G401 (cell line): Measurements from ENCODE around the gene HERC2. TPM values are rescaled to one million over a fixed set of nuclear protein-coding genes. Genes with fewer than 3 reads are reported as not detected.

Source experiments
- DNase-seq: peaks from one replicate; pipeline ENCODE4 v3.0.0-alpha.2; 2015; ENCODE audit warnings: low spot score
- in situ Hi-C: cut with HindIII; loops from 2 replicates; pipeline ENCODE4 v1.10.0; 2016; ENCODE audit warnings: low sequenced_read_pairs, mixed read lengths
- total RNA-seq: library from RNA; depleted of rRNA; stranded (reverse); fragments of >200 nt; shearing (Covaris generic); gene quantifications from 2 replicates; pipeline ENCODE4 v1.2.3, GENCODE V29; 2014

Gene HERC2
- total RNA-seq, 1 experiment from 2014 or later = 62.2 TPM

- in situ Hi-C loops = no loop called here
- DNase-seq = no peak
Observed at GRCh38 chr15:28107111-28107903, 214.7 kb downstream of the HERC2 start.

- no peak for DNase-seq
- in situ Hi-C loops = no loop called here
Observed at GRCh38 chr15:28106294-28107110, 215.5 kb downstream of the HERC2 start.

- DNase-seq = no peak
- in situ Hi-C loops = no loop called here
Observed at GRCh38 chr15:28105793-28106192, 216.2 kb downstream of the HERC2 start.

- in situ Hi-C loops = no loop called here
- no peak for DNase-seq
Observed at GRCh38 chr15:28105224-28105791, 216.7 kb downstream of the HERC2 start.

- DNase-seq = no peak
- in situ Hi-C loops = no loop called here
Observed at GRCh38 chr15:28104326-28104725, 217.7 kb downstream of the HERC2 start.

- no peak for DNase-seq
- in situ Hi-C loops = no loop called here
Observed at GRCh38 chr15:28103831-28104230, 218.1 kb downstream of the HERC2 start.

GRCh38 chr15:28101983-28102441 lies 220.0 kb downstream of the HERC2 start:
- in situ Hi-C loops = no loop called here
- no peak for DNase-seq

GRCh38 chr15:28101201-28101600 lies 220.8 kb downstream of the HERC2 start:
- no peak for DNase-seq
- in situ Hi-C loops = no loop called here

- in situ Hi-C loops = no loop called here
- no peak for DNase-seq
Observed at GRCh38 chr15:28100516-28101195, 221.3 kb downstream of the HERC2 start.

GRCh38 chr15:28099555-28100140 lies 222.3 kb downstream of the HERC2 start:
- DNase-seq = no peak
- in situ Hi-C loops = no loop called here

- peak; percentile 8 for DNase-seq
- in situ Hi-C loops = no loop called here
Observed at GRCh38 chr15:28098766-28099554, 223.0 kb downstream of the HERC2 start, which contains the start of gene OCA2. TSS of gene OCA2 (minus strand) at chr15:28099315. CDS start at chr15:28081874, 17,441 bp downstream.

GRCh38 chr15:28098360-28098765 lies 223.6 kb downstream of the HERC2 start:
- in situ Hi-C loops = no loop called here
- DNase-seq = no peak

- in situ Hi-C loops = no loop called here
- DNase-seq = no peak
Observed at GRCh38 chr15:28097656-28098359, 224.2 kb downstream of the HERC2 start.

GRCh38 chr15:28096670-28097431 lies 225.1 kb downstream of the HERC2 start:
- in situ Hi-C loops = no loop called here
- peak; percentile 15 for DNase-seq

GRCh38 chr15:28096411-28096669 lies 225.6 kb downstream of the HERC2 start:
- in situ Hi-C loops = no loop called here
- DNase-seq = no peak

- in situ Hi-C loops = no loop called here
- DNase-seq = peak; percentile 31
Observed at GRCh38 chr15:28094732-28095521, 227.1 kb downstream of the HERC2 start.
